ENCODE data around the gene CABLES1. TPM values are rescaled to one million over a fixed set of nuclear protein-coding genes. Genes with fewer than 3 reads are reported as not detected.

CABLES1 gene
- total RNA-seq, 1 experiment from 2014 or later: 16.2 TPM

DNA sequence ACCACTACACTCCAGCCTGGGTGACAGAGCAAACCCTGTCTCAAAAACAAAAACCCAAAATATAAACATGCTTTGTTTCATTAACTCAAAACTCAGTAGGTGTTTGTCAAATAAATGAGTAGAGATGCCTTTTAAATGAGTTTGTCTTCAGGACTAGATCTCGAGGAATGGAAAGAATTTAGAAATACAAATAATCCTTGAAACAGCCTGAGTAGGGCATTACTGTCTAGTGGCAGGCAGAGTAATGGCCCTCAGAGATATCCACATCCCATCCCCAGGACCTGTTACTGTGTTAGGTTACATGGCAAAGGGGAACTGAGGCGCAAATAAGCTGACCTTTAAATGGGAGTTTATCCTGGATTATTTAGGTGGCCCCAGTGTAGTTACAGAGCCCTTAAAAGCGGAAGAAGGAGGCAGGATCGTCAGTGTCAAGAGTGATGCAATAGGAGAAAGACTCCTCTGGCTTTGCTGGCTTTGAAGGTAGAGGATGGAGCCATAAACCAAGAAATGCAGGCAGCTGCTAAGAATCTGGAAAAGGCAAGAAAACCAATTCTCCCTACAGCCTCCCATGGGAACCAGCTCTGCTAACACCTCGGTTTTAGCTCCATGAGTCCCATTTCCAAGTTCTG, 63.0 kb downstream of the CABLES1 start:
- intact Hi-C loops (cut with micrococcal nuclease; ENCODE audit: unreplicated experiment): no loop called here
- BruUV-seq (replicated peaks): no TSS peak
- CTCF ChIA-PET: no interaction called here
- Mint-ChIP-seq H3K27ac (ENCODE audit: unreplicated experiment) (no peak overlapping the region), H3K36me3 (ENCODE audit: insufficient read depth, unreplicated experiment) (peaks cover 6% of the 10 kb centered on the region), H3K27me3 (ENCODE audit: unreplicated experiment) (no peaks in the 10 kb centered on the region), H3K4me1 (ENCODE audit: low read depth, unreplicated experiment) (no peaks in the 10 kb centered on the region), H3K9me3 (ENCODE audit: low read depth, unreplicated experiment) (no peaks in the 10 kb centered on the region), H3K4me3 (ENCODE audit: low read depth, unreplicated experiment) (no peak overlapping the region)
- no peak for DNase-seq
- no peak for TF ChIP-seq CTCF (IDR thresholded peaks at IDR 0.05; ENCODE audit: unreplicated experiment)

DNA sequence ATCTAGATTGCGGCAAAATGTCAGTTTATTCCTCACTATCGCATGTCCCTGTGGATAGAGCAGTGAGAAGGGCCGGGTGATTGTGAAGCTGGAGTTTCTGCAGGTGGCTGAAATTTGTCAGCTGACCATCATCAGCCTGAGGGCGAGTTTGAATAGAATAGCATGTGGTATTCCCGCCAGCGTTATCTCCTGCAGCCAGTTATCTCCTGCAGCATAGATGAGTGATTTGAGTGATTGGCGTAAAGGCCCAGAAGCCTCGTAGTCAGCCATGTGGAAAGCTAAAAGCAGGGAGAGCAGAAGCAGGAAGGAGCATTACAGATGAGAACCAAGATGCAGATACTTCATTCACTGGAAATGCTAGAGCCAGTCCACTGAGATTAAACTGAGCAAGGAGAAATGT, 65.5 kb downstream of the CABLES1 start:
- no TSS peak for BruUV-seq (replicated peaks)
- TF ChIP-seq CTCF (IDR thresholded peaks at IDR 0.05; ENCODE audit: unreplicated experiment): no peak
- Mint-ChIP-seq H3K36me3 (ENCODE audit: insufficient read depth, unreplicated experiment) (no peaks in the 10 kb centered on the region), H3K4me1 (ENCODE audit: low read depth, unreplicated experiment) (no peaks in the 10 kb centered on the region), H3K4me3 (ENCODE audit: low read depth, unreplicated experiment) (no peak overlapping the region), H3K27me3 (ENCODE audit: unreplicated experiment) (no peaks in the 10 kb centered on the region), H3K27ac (ENCODE audit: unreplicated experiment) (no peak overlapping the region), H3K9me3 (ENCODE audit: low read depth, unreplicated experiment) (no peaks in the 10 kb centered on the region)
- DNase-seq: no peak
- intact Hi-C loops (cut with micrococcal nuclease; ENCODE audit: unreplicated experiment): no loop called here
- CTCF ChIA-PET: no interaction called here

GRCh38 chr18:23201741-23202140, 66.5 kb downstream of the CABLES1 start:
- intact Hi-C loops (cut with micrococcal nuclease; ENCODE audit: unreplicated experiment): no loop called here
- DNase-seq: no peak
- Mint-ChIP-seq H3K27me3 (ENCODE audit: unreplicated experiment) (no peaks in the 10 kb centered on the region), H3K27ac (ENCODE audit: unreplicated experiment) (no peak overlapping the region), H3K4me3 (ENCODE audit: low read depth, unreplicated experiment) (no peak overlapping the region), H3K36me3 (ENCODE audit: insufficient read depth, unreplicated experiment) (peaks cover 3% of the 10 kb centered on the region), H3K4me1 (ENCODE audit: low read depth, unreplicated experiment) (peaks cover under 1% of the 10 kb centered on the region), H3K9me3 (ENCODE audit: low read depth, unreplicated experiment) (no peaks in the 10 kb centered on the region)
- BruUV-seq (replicated peaks): no TSS peak
- CTCF ChIA-PET: no interaction called here
- no peak for TF ChIP-seq CTCF (IDR thresholded peaks at IDR 0.05; ENCODE audit: unreplicated experiment)

DNA sequence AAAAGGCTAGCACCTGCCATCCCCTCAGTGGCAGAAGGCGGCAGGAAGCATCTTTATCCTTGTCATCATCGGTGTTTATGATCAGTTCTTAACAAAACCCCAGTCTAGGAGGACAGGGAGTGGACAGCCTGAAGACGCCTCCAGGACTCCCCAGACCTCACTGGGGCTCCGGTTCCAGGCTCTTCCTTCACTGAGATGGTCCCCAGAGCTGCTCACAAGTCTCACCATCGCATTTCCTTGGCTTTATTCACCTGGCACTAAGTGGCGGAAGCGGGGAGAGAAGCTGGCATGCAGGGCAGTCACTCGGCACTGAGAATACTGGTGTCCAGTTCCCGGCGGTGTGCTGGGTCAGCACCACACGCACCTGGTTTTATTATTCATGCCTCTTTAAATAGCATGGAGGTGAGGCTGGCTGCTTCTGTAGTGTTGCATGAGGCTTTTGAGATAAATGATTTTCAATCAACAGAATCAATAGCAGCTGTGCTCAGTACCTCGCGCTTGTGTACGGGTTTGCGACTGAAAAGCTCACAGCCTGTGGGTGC, 68.7 kb downstream of the CABLES1 start:
- peaks cover 4% of the 10 kb centered on the region for H3K9me3 Mint-ChIP-seq (ENCODE audit: low read depth, unreplicated experiment)
- no peak for TF ChIP-seq CTCF (IDR thresholded peaks at IDR 0.05; ENCODE audit: unreplicated experiment)
- H3K4me1 Mint-ChIP-seq (ENCODE audit: low read depth, unreplicated experiment): peaks cover 15% of the 10 kb centered on the region
- H3K36me3 Mint-ChIP-seq (ENCODE audit: insufficient read depth, unreplicated experiment): peaks cover 8% of the 10 kb centered on the region
- intact Hi-C loops (cut with micrococcal nuclease; ENCODE audit: unreplicated experiment): no loop called here
- H3K27me3 Mint-ChIP-seq (ENCODE audit: unreplicated experiment): no peaks in the 10 kb centered on the region
- H3K27ac Mint-ChIP-seq (ENCODE audit: unreplicated experiment): no peak overlapping the region
- DNase-seq: no peak
- no peak overlapping the region for H3K4me3 Mint-ChIP-seq (ENCODE audit: low read depth, unreplicated experiment)
- CTCF ChIA-PET: interaction anchor here (0.5 kb wide), 1 partner anchor 97 kb away, joined by 4 read pairs; no protein-coding TSS in a partner anchor
- BruUV-seq (replicated peaks): no TSS peak

All from Calu3 (cell line).